Endodermal cell (in vitro differentiated cells): ENCODE results near the gene DGKA. TPM values are rescaled to one million over a fixed set of nuclear protein-coding genes. Genes with fewer than 3 reads are reported as not detected.

Experiments
- DNase-seq: peaks from one replicate; pipeline ENCODE4 v3.0.0-alpha.2; 2017
- H3K27ac ChIP-seq: 2 replicates; pipeline ENCODE4 v1.5.1; 2013; ENCODE audit warnings: mild to moderate bottlenecking, low read depth, low read length, moderate library complexity
- H3K27me3 ChIP-seq: 2 replicates; pipeline ENCODE4 v1.6.1; 2013; ENCODE audit warnings: mild to moderate bottlenecking, low read length, moderate library complexity; ENCODE audit not compliant: insufficient read depth, control insufficient read depth, poor library complexity, severe bottlenecking
- H3K36me3 ChIP-seq: 2 replicates; pipeline ENCODE4 v1.7.0; 2013; ENCODE audit warnings: mild to moderate bottlenecking, low read length, moderate library complexity; ENCODE audit not compliant: control insufficient read depth, insufficient read depth
- H3K4me1 ChIP-seq: one replicate; pipeline ENCODE4 v1.7.0; 2013; ENCODE audit warnings: low read length; ENCODE audit not compliant: control insufficient read depth, insufficient read depth
- H3K4me3 ChIP-seq: 2 replicates; pipeline ENCODE4 v1.5.1; 2013; ENCODE audit warnings: mild to moderate bottlenecking, low read length, moderate library complexity
- H3K9ac ChIP-seq: 2 replicates; pipeline ENCODE4 v1.6.1; 2013; ENCODE audit warnings: mild to moderate bottlenecking, low read length, moderate library complexity; ENCODE audit not compliant: poor library complexity, severe bottlenecking; ENCODE audit errors: extremely low read depth
- H3K9me3 ChIP-seq: 2 replicates; pipeline ENCODE4 v1.6.1; 2013; ENCODE audit warnings: mild to moderate bottlenecking, low read length, moderate library complexity; ENCODE audit not compliant: control insufficient read depth
- H3K27ac Mint-ChIP-seq: 2 replicates; pipeline ENCODE4 v1.8.0; 2020; ENCODE audit warnings: mixed read lengths
- H3K27me3 Mint-ChIP-seq: 2 replicates; pipeline ENCODE4 v1.8.0; 2021; ENCODE audit warnings: mild to moderate bottlenecking, mixed read lengths; ENCODE audit not compliant: insufficient read depth
- H3K36me3 Mint-ChIP-seq: 2 replicates; pipeline ENCODE4 v1.8.0; 2020; ENCODE audit warnings: low read depth, mixed read lengths
- H3K4me1 Mint-ChIP-seq: 2 replicates; pipeline ENCODE4 v1.8.0; 2020; ENCODE audit warnings: mixed read lengths
- H3K4me3 Mint-ChIP-seq: 2 replicates; pipeline ENCODE4 v1.8.0; 2020; ENCODE audit warnings: mild to moderate bottlenecking, moderate library complexity, mixed read lengths
- H3K9me3 Mint-ChIP-seq: 2 replicates; pipeline ENCODE4 v1.8.0; 2020; ENCODE audit warnings: mild to moderate bottlenecking, mixed read lengths
- CTCF ChIP-seq: fragments of 200-600 bp; sonication (generic); conservative IDR thresholded peaks from 2 replicates; pipeline ENCODE4 v1.5.0; 2021; ENCODE audit warnings: antibody characterized with exemption, mild to moderate bottlenecking
- whole genome bisulfite sequencing, 2 experiments: methylation state at CpG; one replicate each; pipeline versions ENCODE4 v1.1.5 to v1.1.7; 2013; ENCODE audit warnings: missing lambda C conversion rate in 2 of 2, mixed read lengths in 1 of 2; ENCODE audit not compliant: insufficient coverage in 1 of 2, insufficient read length in 1 of 2; 5-methylcytosine and 5-hydroxymethylcytosine counted together
- total RNA-seq, 2 donors: library from RNA; stranded (reverse); fragmentation: NEBNext Ultra II Directional in 1 of 2; extraction: Animal tissue kit (Norgen Biotek cat#: 25700) in 1 of 2; gene quantifications; 2 replicates in 1 of 2; 3 replicates in 1 of 2; pipeline ENCODE4 v1.2.1, GENCODE V29; 2021

DGKA gene
- total RNA-seq, 2 donors from 2014 or later: 10.2 to 11.1 TPM

- no peak for TF ChIP-seq CTCF
- H3K27ac ChIP-seq: no peak overlapping the region
- Mint-ChIP-seq H3K4me1 (peaks cover 35% of the 10 kb centered on the region), H3K9me3 (no peaks in the 10 kb centered on the region), H3K36me3 (peaks cover 38% of the 10 kb centered on the region), H3K4me3 (no peak overlapping the region), H3K27ac (peak overlapping the region; percentile 71), H3K27me3 (no peaks in the 10 kb centered on the region)
- H3K4me1 ChIP-seq: peaks cover 10% of the 10 kb centered on the region
- 71 to 85% methylated on average over 2 of the region's 3 CpGs for WGBS, 2 experiments
- H3K9me3 ChIP-seq: no peaks in the 10 kb centered on the region
- peaks cover 55% of the 10 kb centered on the region for H3K36me3 ChIP-seq
- H3K4me3 ChIP-seq: peak overlapping the region; percentile 90
- no peaks in the 10 kb centered on the region for H3K27me3 ChIP-seq
- H3K9ac ChIP-seq: no peak overlapping the region
- DNase-seq: peak; percentile 75
These were observed 41.1 kb downstream of the DGKA start for GRCh38 chr12:55972042-55972441.

DNA sequence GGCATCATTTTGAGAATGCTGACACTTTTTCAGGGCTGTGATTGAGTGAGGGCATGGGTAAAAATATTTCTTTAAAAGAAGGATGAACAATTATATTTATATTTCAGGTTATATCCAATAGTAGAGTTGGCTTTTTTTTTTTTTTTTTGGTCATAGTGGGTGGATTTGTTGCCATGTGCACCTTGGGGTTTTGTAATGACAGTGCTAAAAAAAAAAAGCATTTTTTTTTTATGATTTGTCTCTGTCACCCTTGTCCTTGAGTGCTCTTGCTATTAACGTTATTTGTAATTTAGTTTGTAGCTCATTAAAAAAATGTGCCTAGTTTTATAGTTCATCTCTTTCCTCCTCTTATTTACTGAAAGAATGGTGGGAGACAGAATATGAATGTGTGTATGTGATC is 41.5 kb downstream of the DGKA start:
- H3K4me3 ChIP-seq: peak overlapping the region; percentile 90
- peaks cover 59% of the 10 kb centered on the region for H3K36me3 ChIP-seq
- no peak for DNase-seq
- Mint-ChIP-seq H3K27ac (peak overlapping the region; percentile 71), H3K9me3 (no peaks in the 10 kb centered on the region), H3K36me3 (peaks cover 43% of the 10 kb centered on the region), H3K27me3 (no peaks in the 10 kb centered on the region), H3K4me3 (no peak overlapping the region), H3K4me1 (peaks cover 34% of the 10 kb centered on the region)
- no peak for TF ChIP-seq CTCF
- peak overlapping the region; percentile 75 for H3K9ac ChIP-seq
- peaks cover 10% of the 10 kb centered on the region for H3K4me1 ChIP-seq
- H3K27ac ChIP-seq: no peak overlapping the region
- no peaks in the 10 kb centered on the region for H3K27me3 ChIP-seq
- no peaks in the 10 kb centered on the region for H3K9me3 ChIP-seq
- WGBS, 2 experiments: no CpG with 5 or more reads among the region's 1 CpG

DNA sequence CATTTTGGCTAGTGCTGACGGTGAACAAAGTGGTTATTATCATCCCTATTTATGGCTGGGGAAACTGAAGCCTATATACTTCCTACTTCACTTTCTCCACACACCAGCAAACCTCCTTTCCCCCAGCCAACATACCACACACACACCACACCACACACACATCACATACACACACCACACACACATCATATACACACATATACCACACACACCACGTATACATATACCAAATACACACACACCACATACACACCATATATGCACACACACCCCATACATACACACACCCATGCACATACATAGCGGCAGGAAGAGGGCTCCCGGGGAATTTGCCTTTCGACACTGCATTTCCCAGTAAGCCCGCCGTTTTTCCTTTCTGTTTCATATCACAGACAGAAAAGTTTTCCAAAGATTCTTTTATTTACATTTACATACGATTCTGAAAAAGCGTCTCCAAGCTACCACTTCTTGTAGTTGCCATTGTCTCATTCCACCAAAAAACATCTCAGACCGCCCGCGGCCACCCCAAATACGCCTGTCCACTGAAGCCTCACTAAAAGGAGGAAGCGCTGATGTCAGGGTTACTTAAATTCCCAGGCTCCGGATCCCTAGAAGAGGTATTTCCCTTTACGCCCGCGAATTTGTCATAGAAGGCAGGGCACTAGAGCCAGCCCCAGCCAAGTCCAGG is 42.1 kb downstream of the DGKA start:
- H3K4me3 ChIP-seq: peak overlapping the region; percentile 90
- no peaks in the 10 kb centered on the region for H3K9me3 Mint-ChIP-seq
- TF ChIP-seq CTCF: no peak
- 23 to 30% methylated on average over 12 to 18 of the region's 18 CpGs for WGBS, 2 experiments
- H3K4me3 Mint-ChIP-seq: no peak overlapping the region
- no peaks in the 10 kb centered on the region for H3K27me3 Mint-ChIP-seq
- H3K27me3 ChIP-seq: no peaks in the 10 kb centered on the region
- H3K4me1 Mint-ChIP-seq: peaks cover 28% of the 10 kb centered on the region
- DNase-seq: no peak
- peak overlapping the region; percentile 79 for H3K27ac ChIP-seq
- H3K27ac Mint-ChIP-seq: no peak overlapping the region
- peaks cover 9% of the 10 kb centered on the region for H3K4me1 ChIP-seq
- H3K9me3 ChIP-seq: no peaks in the 10 kb centered on the region
- H3K9ac ChIP-seq: peak overlapping the region; percentile 75
- H3K36me3 ChIP-seq: peaks cover 65% of the 10 kb centered on the region
- peaks cover 47% of the 10 kb centered on the region for H3K36me3 Mint-ChIP-seq
